ENCODE results near the gene CHRNA7. TPM values are rescaled to one million over a fixed set of nuclear protein-coding genes. Genes with fewer than 3 reads are reported as not detected.

CHRNA7 gene
- total and polyA plus RNA-seq, 9 donors: 1.6 to 5.2 (median 3.3) TPM

DNA sequence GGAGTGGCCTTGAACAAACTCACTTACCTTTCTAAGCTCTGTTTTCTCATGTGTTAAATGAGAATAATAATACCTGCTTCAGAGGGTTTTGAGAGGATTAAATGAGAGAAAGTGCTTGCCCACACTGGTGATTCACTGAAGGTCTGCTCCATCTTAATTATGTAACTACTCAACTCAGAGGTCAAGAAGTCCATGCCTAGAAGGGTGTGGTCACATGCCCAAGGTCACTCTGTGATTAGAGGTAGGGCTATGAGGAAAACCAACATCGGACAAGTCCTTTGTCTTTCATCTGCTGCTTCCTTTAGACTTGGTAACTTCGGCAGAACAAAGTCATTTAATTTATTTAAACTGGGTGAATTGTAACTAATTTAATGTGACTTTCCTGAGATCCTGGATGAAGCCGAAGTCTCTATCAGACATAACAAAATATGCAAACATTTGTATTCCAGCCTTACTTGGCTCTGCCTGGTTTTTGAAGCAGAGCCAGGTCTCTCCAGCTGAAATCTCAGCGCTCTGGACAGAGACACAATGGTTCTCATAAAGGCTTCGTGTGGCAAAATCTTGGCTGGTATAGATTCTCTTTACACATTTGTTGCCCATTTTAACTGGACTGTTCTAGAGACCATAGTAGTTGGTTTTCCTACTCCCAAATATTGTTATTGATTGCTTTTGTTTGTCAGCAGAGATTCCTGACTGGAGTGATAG lies 3.0 kb downstream of the CHRNA7 start:
- H3K4me1 ChIP-seq (ENCODE audit: insufficient read depth): peaks cover 9% of the 10 kb centered on the region
- H3K4me3 ChIP-seq: no peak overlapping the region
- no peak for TF ChIP-seq POLR2A (IDR thresholded peaks at IDR 0.05)
- TF ChIP-seq EP300 (IDR thresholded peaks at IDR 0.05): no peak
- no peak for TF ChIP-seq CTCF (IDR thresholded peaks at IDR 0.05)
- H3K36me3 ChIP-seq: no peaks in the 10 kb centered on the region
- H3K27ac ChIP-seq: no peak overlapping the region
- no peaks in the 10 kb centered on the region for H3K27me3 ChIP-seq
- WGBS, 3 donors: 8 to 18% (median 13%) methylated on average over 5 of the region's 5 CpGs
- intact Hi-C loops (cut with DNase I): no loop called here
- no peak for DNase-seq
- no peaks in the 10 kb centered on the region for H3K9me3 ChIP-seq

DNA sequence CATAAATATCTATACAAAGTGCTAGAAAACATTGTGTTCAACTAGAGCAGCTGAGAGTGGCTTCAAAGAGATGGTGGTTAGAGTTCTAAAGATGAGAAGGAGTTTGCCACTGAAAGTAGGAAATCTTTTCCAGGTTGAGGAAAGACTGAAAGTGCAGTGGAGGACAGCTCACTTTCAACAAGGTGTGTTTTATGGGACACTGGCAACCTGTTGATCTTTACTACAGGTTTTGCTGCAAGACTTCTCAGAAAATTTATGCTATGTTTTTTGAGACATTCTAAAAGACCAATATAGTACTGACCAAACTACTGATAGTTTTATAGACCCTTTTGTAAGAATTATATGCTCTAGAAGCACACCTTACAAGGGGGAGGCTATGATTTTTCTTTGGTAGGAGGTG lies 3.8 kb downstream of the CHRNA7 start:
- no peak overlapping the region for H3K27ac ChIP-seq
- H3K36me3 ChIP-seq: no peaks in the 10 kb centered on the region
- H3K4me1 ChIP-seq (ENCODE audit: insufficient read depth): peaks cover 9% of the 10 kb centered on the region
- no peaks in the 10 kb centered on the region for H3K27me3 ChIP-seq
- TF ChIP-seq POLR2A (IDR thresholded peaks at IDR 0.05): no peak
- TF ChIP-seq EP300 (IDR thresholded peaks at IDR 0.05): no peak
- TF ChIP-seq CTCF (IDR thresholded peaks at IDR 0.05): no peak
- intact Hi-C loops (cut with DNase I): no loop called here
- H3K4me3 ChIP-seq: no peak overlapping the region
- no peaks in the 10 kb centered on the region for H3K9me3 ChIP-seq
- DNase-seq: no peak

- H3K36me3 ChIP-seq: no peaks in the 10 kb centered on the region
- no peak for DNase-seq
- WGBS, 3 donors: 76 to 89% (median 80%) methylated on average over 2 of the region's 2 CpGs
- no peaks in the 10 kb centered on the region for H3K9me3 ChIP-seq
- H3K4me3 ChIP-seq: no peak overlapping the region
- intact Hi-C loops (cut with DNase I): no loop called here
- H3K27me3 ChIP-seq: no peaks in the 10 kb centered on the region
- no peak overlapping the region for H3K27ac ChIP-seq
- peaks cover 9% of the 10 kb centered on the region for H3K4me1 ChIP-seq (ENCODE audit: insufficient read depth)
- TF ChIP-seq CTCF (IDR thresholded peaks at IDR 0.05): no peak
- no peak for TF ChIP-seq POLR2A (IDR thresholded peaks at IDR 0.05)
Measured at GRCh38 chr15:32035285-32035684, 5.0 kb downstream of the CHRNA7 start.

DNA sequence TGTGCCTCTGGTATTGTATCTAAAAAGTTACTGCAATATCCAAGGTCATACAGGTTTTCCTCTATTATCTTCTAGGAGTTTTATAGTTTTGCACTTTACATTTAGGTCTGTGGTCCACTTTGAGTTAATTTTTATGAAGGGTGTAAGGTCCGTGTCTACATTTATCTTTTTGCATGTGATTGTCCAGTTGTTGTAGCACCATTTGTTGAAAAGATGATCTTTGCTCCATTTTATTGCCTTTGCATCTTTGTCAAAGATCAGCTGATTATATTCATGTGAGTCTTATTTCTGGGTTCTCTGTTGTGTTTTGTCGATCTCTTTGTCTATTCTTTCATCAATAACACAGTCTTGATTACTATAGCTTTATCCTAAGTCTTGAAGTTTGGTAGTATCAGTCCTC lies 6.7 kb downstream of the CHRNA7 start:
- H3K36me3 ChIP-seq: no peaks in the 10 kb centered on the region
- 82 to 89% (median 88%) methylated on average over 2 of the region's 2 CpGs for WGBS, 3 donors
- H3K4me3 ChIP-seq: no peak overlapping the region
- DNase-seq: no peak
- no peaks in the 10 kb centered on the region for H3K27me3 ChIP-seq
- TF ChIP-seq POLR2A (IDR thresholded peaks at IDR 0.05): no peak
- no peak for TF ChIP-seq EP300 (IDR thresholded peaks at IDR 0.05)
- TF ChIP-seq CTCF (IDR thresholded peaks at IDR 0.05): no peak
- no peaks in the 10 kb centered on the region for H3K9me3 ChIP-seq
- H3K27ac ChIP-seq: no peak overlapping the region
- H3K4me1 ChIP-seq (ENCODE audit: insufficient read depth): peaks cover 2% of the 10 kb centered on the region
- intact Hi-C loops (cut with DNase I): no loop called here
